Posterior cingulate gyrus (tissue), 11 donors: ENCODE results near the gene TPBGL.

Experiments used
- DNase-seq, 10 donors: peaks; one replicate each; pipeline versions ENCODE4 v3.0.0 to v3.0.0-alpha.2; 2020 to 2021; ENCODE audit warnings: mixed read lengths in 3 of 10
- intact Hi-C: fragments of 100-400 bp; cut with DNase I; formaldehyde crosslinking; loops from one replicate; pipeline ENCODE4 v1.15.1; 2023

The TPBGL gene

DNA sequence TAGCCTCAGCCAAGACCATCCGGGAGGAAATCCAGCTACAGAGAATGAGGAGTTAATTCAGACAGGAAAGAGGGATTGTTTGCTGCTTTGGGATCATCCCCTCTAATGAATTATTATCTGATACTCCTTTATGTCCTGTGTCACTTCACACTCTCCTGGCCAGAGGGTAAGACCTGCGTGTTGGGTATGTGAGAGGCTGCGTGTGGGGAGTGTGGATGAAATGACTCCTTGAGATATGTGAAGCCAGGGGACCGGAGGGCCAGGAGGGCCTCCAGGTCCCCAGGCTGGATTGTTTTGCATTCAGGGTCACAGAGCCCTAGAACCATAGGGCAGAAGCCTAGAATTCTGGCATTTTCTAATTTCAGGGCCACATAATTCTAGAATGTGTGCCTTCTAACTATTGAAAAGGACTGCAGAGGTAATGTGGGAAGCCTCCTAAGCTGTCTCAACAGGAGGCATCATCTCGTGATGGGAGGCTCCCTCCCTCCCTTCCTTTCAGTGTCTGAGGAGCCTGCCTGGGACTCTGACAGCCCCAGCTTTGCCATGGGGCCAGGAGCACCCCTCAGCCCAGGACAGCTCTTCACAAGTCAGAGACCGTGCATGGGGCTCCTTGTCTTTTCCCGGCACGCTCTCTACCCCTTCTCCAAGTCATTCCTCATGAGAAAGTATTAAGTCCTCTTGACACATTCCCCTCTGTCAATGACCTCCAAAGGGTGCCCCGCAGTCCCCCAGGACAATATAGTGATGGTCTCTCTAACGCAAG is 3.7 kb downstream of the TPBGL start:
- intact Hi-C loops: no loop called here
- peak in 2 of 10 donors; percentile 69 for DNase-seq

DNA sequence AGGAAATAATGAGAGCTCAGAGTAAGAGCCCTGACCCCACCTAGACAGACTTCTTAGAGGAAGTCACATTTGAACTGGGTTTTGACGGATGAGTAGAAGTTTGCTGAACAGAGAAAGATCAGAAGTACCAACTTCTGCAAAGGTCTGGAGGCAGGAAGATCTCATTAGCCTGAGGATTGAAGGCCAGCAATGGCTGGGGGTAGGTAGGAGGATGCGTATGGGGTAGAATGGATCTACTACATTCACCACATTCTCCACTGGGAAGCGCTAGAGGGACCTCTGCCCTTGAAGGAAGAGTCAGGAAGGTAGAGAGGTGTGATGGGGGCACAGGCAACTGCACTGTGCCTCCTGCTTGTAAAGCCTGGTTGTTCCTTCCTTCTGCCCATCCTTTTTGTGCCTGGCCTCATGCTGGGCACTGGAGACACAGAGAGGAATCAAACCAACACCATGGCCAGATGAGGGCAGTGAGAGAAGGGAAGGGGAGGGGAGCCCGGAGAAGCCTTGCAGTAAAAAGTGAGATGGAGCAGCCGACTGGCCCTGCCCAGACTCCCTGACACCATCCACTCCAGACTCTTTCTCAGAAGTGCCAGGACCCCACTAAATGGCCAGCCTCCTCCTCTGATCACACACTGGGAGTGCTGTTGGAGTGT is 4.9 kb downstream of the TPBGL start:
- intact Hi-C loops: no loop called here
- DNase-seq: peak in 2 of 10 donors; percentile 11 to 47

DNA sequence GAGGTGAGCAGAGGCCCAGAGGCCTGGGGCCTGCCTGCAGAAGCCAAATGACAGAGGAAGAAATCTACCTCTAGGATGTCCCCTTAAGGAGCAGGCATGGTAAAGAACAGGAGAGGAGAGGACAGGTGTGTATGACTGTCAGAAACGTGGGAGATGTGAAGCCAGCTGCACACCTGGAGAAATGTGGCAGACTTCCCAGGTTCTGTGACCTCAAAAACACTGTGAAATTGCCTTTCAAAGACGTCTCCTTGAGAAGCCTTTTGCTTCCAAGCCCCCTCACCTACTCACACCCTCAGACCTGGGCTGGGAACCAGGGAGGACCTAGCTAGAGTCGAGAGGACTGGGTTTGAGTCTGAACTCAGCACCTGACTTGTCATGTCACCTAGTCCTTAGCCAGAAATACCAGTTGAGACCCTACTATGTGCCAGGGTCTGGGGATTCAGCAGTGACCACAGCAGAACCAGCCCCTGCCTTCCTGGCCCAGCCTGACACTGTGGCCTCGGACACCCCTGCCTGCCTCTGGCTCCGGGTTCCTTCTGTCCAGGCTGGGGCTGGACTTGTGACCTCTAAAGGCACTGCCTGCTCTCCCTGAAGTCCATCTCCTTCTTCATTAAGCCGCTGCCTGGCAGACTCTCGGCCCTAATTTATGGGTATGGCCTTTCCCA is 5.6 kb downstream of the TPBGL start:
- DNase-seq: peak in 1 of 10 donors; percentile 51
- intact Hi-C loops: no loop called here

DNA sequence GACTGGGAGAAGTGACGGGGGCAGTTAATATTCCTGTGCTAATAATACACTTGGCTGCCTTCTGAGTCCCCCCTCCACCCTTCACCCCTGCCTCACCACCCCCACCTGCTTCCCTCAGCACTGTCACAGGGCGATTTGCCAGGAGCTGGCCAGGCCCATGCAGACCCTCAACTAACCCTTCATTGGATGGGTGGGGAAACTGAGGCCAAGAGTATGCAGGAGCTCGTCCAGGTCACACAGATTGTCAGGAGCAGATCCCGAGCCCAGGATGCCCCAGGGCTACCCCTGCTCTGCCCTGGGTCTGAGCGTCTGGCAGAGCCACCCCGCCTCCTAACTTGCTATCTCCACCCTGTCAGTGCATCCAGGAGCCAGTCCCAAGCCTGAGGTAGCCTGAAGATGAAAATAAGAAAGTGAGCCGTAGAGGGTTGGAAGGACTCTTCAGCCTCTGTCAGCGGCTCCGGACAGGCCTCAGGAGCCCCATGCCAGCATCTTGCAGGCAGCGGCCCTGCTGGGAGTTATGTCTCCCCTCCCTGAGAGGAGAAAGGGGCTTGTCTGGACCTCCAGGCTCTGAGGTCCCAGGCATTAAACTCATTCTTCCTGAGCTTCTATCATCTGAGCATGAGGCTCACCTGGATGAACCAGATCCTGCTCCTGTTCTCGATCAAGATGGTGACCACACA is 6.2 kb downstream of the TPBGL start:
- intact Hi-C loops: no loop called here
- DNase-seq: peak in 1 of 10 donors; percentile 27

DNA sequence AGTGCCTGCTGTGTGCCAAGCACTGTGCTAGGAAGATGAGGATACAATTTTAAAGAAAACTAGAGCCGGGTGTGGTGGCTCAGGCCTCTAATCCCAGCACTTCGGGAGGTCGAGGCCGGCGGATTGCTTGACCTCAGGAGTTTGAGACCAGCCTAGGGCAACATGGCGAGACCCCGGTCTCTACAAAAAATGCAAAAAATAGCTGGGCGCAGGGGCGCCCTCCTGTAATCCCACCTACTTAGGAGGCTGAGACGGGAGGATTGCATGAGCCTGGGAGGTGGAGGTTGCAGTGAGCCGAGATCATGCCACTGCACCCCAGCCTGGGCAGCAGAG is 8.3 kb downstream of the TPBGL start:
- intact Hi-C loops: loop anchor here (1.0 to 2.0 kb wide), 3 partner anchors 108 to 320 kb away; no protein-coding TSS in a partner anchor
- peak in 1 of 10 donors; percentile 31 for DNase-seq

DNA sequence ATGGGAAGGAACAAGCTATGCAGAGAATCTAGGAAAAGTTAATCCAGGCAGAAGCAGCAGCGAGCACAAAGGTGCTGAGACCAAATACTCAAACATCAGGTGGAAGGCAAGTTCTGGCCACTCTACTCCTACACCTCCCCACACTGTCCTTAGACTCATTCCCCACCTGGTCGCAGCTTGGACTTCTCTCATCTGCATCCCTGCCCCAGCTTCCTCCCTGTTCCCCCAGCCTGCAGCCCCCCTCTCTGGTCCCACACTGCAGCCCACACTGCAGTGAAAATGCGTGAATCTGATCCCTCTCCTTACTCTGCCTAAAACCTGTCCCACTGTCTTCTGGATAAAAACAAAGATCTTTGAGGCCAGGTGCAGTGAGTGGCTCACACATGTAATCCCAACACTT is 9.1 kb downstream of the TPBGL start:
- DNase-seq: peak in 2 of 10 donors; percentile 15 to 34
- intact Hi-C loops: loop anchor here (2.0 kb wide), 2 partner anchors 109 to 321 kb away; no protein-coding TSS in a partner anchor

DNA sequence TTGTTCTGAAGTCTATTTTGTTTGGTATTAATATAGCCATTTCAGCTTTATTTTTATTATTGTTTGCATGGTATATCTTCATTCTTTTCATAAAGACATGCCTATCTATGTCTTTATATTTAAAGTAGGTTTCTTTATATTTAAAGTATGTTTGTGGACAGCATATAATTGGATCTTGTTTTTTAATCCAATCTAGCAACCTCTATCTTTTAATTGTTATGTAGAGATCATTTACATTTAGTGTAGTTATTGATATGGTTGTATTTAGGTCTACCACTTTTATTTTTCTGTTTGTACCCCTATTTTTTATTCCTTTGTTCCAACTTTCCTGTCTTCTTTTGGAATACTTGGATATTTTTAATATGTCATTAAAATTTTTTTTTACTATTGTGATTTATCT is 13.8 kb downstream of the TPBGL start:
- no peak for DNase-seq
- intact Hi-C loops: no loop called here

DNA sequence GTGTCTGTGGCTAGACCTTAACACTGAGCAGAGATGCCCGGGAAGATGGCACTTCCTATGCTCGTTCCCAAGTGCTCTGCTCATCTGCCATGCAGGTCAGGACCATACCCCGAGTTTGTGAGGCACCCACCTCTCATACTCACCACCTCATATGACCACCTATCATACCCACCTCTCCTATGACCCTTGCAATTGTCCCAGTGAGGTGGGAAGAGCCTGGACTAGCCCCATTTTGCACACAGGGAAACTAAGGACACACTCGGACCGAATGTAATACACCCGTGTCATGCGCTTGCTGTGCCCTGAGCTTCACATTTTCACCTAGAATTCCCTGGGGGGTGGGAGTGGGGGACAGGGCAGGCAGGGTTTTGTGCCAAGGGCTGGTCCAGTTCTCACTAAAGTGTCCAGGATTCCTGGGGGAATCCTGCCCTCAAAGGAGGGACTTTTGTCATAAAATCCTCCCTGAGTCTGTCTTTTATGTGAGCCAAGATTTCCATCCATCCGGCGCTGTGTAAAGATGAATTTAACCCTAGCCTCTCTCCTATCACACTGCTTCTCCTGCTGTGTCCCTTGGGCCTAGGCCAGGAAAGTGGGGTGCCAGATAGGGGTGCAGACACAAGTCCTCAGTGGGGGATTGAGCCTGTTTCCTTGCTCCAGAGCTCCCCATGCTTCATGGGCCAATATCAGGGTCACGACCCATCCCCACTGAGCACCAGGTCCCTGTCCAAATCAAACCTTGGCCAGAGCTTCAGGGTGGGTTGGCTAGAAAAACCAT is 20.0 kb downstream of the TPBGL start:
- peak in 2 of 10 donors; percentile 35 to 39 for DNase-seq
- intact Hi-C loops: no loop called here

DNA sequence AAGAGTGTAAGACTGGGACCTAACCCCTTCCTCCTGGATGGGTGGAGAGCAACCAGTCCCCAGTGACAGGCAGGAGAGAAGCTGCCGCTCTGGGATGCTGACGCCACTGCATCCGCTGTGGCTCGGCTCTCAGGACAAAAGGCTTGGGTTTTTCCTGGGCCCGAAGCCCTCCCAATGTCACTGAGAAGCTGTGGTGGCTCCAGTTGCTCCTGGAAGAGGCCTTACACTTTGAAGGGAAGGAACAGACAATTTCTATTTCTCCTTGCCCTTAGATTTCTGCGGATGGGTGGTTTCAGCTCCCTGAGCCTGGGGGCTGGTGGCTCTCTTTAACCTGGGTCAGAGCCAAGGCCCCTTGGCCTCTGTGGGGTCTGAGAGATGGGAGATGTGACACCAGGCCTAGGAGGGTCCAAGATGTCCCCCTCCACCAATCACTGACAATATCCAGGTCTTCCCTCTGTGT is 21.4 kb downstream of the TPBGL start:
- intact Hi-C loops: no loop called here
- peak in 2 of 10 donors; percentile 13 to 66 for DNase-seq

DNA sequence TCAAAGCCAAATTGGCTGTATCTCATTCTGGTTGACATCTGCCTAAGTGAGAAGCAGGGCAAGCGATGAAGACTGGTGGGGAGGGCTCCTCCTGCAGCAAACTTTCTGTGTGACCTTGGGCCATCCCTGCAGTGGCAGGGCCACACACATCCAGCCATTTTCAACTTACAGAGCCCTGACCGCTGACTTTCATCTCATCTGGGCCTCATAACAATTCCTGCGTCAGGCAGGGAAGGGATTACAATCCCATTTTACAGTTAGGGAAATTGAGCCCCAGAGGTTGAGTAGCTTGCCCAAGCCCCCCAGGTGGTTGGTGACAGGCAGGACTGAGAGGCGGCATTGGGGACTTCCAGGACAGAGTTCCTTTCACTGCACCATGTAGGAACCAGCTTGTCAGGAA is 21.9 kb downstream of the TPBGL start:
- DNase-seq: peak in 3 of 10 donors; percentile 9 to 49 (median 42)
- intact Hi-C loops: no loop called here

DNA sequence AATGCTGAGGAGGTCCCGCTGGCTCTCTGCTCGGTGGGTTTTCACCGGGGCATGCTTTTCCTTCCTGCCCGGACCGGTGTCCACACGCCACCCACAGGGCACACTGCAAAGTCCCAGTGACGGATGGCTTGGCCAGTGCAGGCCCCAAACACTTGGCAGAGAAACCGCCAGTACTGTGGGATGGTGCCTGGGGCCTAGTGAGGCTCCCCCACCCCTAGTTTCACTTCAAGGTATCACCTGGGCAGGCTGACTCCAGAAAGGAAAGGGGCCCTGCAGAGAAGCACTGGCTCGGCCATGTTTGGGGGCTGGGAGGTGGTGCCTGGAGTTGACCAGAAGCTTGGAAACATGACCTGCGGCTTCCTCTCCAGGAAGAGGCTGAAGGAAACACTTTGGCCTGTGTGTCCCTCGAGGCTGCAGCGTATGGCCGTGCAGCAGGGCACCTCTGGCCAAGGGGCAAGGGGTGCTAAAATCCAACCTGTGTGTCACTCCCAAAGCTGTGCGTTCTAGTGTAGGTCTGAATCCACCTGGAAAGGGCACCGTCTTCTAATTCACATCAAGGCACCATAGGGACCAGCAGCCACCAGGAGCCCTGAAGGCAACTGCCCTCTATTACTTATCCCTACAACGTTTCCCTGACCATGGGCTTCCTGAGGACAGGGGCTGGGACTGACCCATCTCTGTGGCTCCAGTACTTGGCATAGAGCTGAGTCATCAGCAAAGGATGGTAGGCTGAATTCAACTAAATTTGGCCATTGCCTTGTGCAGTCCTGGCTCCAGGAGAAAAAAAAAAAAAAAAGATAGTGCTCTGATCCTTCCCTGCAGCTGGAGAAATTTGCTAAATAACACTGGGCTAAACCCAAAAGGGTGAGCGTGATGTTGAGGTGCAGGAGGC is 22.6 kb downstream of the TPBGL start:
- peak in 2 of 10 donors; percentile 56 to 79 for DNase-seq

DNA sequence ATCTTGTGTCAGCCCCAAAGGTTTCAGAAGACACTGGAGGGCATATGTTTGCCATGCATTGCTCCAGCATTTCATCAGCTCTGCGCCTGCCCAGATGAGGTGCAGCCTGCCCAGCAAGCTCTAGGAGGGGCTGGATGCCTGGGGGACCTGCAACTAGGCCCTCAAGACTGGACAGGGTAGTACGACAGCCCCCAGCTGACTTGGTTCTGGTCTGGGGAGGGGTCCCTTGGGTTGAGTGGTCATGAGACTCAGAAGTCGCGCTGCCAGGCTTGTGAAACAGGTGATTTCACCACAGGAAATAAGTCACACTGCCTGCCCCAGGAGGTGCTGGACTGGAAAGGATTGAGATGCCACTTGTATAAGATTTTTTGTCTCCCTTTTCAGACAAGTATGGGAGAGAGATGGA is 23.4 kb downstream of the TPBGL start:
- intact Hi-C loops: no loop called here
- DNase-seq: peak in 2 of 10 donors; percentile 42 to 82

More for the DNA sequence above, 22.6 kb downstream of the TPBGL start:
- intact Hi-C loops: no loop called here

DNA sequence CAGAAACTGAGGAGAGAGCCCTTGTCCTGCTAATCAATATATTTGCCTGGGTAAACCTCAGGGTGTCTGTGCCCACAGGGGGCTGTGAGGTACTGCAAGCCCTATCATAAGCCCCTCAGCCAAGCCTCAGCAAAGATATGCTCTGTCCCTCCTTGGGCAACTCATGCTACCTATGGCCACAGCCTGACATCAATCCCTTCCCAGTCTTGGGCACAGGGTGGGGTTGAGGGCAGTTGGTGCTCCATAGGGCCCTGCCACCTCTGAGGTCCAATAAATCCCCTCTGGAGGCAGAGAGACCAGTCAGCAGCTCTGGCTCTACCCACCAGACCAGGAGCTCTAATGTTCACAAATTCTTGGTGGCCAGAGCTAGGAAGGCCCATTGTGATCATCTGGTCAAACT is 23.8 kb downstream of the TPBGL start:
- DNase-seq: peak in 2 of 10 donors; percentile 40
- intact Hi-C loops: no loop called here

DNA sequence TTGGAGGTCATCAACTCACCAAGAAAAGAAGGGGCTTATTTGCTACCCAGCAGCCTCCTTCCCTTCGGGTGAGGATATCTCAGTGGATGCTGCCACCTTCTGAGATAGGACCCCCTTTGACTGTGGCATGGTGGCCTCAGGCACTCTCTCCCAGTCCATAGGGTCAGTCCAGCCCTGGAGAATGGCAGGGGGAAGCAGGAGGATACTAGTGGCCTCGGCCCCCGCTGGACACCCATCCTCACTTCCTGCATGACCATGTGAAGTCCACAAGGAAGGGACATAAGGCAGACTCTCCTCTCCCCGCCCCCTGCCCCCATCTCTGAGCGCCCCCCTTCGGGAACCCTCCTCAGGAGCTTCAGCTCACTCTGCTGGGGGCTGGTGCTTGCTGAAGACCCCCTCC is 24.4 kb downstream of the TPBGL start:
- DNase-seq: peak in 2 of 10 donors; percentile 10 to 59
- intact Hi-C loops: no loop called here

DNA sequence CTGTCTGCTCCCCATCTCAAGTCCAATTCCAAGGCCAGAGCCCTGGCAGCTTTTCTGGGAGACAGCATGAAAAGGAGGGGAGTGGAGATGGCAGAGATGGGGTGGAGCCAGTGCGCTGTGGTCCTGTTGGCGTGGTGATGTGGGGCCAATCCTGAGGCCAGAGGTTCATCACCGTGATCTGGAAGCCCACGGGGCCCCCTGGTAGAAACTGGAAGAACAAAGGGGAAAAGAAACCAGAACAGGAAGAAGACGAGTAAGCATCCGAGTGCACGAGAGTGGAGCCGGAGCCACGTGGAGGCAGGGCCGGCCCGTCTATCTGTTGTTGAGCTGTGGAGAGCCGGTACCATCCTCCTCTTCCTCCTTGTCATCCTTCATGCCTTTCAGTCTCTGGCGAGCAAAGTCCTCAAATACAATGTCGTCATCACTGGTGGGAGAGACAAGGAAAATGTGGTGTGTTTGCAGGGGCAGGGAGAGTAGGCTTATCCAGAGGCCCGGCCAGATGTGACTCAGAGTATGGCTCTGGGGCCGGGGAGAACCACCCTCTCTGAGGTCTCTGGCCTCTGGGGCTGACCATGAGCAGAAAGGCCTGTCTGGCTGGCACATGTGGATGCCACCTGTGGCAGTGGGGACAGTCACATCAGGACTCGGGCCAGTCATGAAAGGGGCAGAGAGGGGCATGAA is 25.4 kb downstream of the TPBGL start:
- intact Hi-C loops: no loop called here
- DNase-seq: peak in 3 of 10 donors; percentile 7 to 76 (median 46)

DNA sequence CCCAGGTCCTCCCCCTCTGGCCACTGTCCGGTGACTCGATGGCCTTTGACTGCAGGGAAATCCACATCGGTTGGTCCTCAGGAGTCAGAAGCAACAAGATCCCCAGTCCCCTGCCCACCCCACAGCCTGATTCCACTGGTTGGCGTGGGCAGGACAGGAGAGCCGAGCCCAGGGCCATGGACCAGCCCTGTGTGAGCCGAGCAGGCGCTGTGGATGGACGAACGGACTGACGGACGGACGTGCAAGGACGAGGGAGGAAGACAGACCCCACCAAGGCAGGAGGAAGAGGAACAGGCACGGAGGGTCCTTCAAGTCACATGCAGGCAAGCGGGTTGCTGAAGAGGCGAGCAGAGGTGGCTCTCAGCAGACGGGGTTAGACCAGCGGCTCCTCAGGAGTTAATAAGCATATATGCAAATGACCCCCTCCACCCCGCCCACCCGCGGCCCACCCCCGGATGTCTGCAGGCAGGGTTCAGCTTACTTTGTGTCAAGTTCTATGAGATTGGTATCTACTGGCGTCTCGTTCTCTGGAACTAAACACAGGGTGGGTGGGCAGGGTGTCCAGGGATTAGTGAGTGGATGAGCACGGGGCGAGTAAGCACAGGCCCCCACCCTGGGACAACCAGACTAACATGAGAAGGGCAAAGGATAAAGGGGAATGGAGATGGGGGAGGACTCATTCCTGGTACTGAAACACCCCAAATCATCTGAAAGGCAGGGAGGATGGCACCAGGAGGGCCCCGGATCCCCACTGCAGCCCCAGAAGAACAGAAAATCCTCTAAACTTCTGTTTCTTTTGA is 26.8 kb downstream of the TPBGL start:
- DNase-seq: peak in 2 of 10 donors; percentile 70 to 76
- intact Hi-C loops: no loop called here

DNA sequence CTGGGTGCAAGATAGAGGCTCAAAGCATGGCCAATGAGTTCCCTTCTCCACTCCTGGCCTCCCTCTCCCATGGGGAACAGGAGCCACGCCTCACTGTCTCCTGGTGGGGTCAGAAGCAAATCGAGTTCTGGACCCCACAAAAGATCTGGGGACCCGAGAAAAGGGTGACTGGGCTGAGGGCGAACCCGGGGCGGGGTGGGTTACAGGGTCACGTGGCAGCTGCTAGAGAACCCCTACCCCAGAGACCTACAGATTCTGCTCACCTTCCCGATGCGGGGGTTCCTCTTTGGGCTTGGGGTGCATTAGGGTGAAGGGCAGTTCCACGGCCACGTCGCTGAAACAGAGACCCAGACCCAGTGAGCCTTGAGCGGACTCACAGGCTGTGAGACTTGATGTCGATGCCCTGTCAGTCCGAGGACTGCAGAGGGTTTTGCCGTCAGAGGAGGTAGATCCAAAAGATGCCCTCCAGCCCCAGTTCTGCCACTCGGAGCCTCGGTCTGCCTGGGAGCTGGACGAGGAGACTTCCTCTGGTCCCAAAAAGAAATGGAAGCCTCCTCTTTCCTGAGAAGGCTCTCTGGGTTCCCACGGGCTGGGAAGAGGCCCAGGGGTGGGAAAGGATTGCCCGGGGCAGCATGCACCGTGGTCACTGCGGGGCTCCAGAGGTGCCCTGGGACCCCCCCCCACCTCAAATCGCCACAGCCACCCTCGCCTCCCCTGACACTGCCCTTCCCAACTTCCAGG is 28.2 kb downstream of the TPBGL start:
- DNase-seq: peak in 4 of 10 donors; percentile 3 to 60 (median 42)
- intact Hi-C loops: no loop called here
